ENCODE measurements around the gene MPHOSPH9.

GRCh38 chr12:123152833-123153232 is 80.1 kb downstream of the MPHOSPH9 start:
- TF ChIP-seq POLR2A (IDR thresholded peaks at IDR 0.05) (no peak), CTCF (IDR thresholded peaks at IDR 0.05 in 8 of 11, conservative IDR thresholded peaks at IDR 0.05 in 3 of 11) (no peak), POLR2AphosphoS5 (IDR thresholded peaks at IDR 0.05) (no peak)

Data from spleen (tissue), 7 donors.